ENCODE measurements around the gene PHF13. TPM values are rescaled to one million over a fixed set of nuclear protein-coding genes. Genes with fewer than 3 reads are reported as not detected.

The PHF13 gene
- total RNA-seq, 3 donors from 2014 or later (not counting 1 experiment from before 2014, with no cell fraction given): 7.3 to 14.2 (median 10.9) TPM

GRCh38 chr1:6574818-6575217, 38.7 kb upstream of the PHF13 start:
- H3K36me3 Mint-ChIP-seq: no peaks in the 10 kb centered on the region
- Histone ChIP-seq H3K4me3 (ENCODE audit: low read length) (no peak overlapping the region), H3K9me3 (ENCODE audit: control insufficient read depth, insufficient read depth, low read length) (no peaks in the 10 kb centered on the region), H3K36me3 (ENCODE audit: control insufficient read depth, insufficient read depth, low read length) (no peaks in the 10 kb centered on the region), H3K27ac (ENCODE audit: low read length) (no peak overlapping the region), H3K4me1 (ENCODE audit: control insufficient read depth, insufficient read depth, low read length) (peaks cover 8% of the 10 kb centered on the region), H3K27me3 (ENCODE audit: control insufficient read depth, insufficient read depth, low read length) (no peaks in the 10 kb centered on the region)
- DNase-seq (no peak), ATAC-seq (no peak)
- H3K27me3 Mint-ChIP-seq (ENCODE audit: low read depth in 2 of 2): peaks cover 6 to 7% of the 10 kb centered on the region in 2 donors
- H3K4me3 Mint-ChIP-seq: no peak overlapping the region
- intact Hi-C loops (cut with micrococcal nuclease): no loop called here
- peaks cover 0 to 10% of the 10 kb centered on the region in 2 donors for H3K4me1 Mint-ChIP-seq
- WGBS (ENCODE audit: insufficient coverage): 90% methylated on average over 14 of the region's 14 CpGs
- no peak overlapping the region for H3K27ac Mint-ChIP-seq
- H3K9me3 Mint-ChIP-seq: no peaks in the 10 kb centered on the region
- no peak for TF ChIP-seq CTCF (IDR thresholded peaks at IDR 0.05)

GRCh38 chr1:6577831-6578525, 35.6 kb upstream of the PHF13 start:
- Mint-ChIP-seq H3K27ac (peak overlapping the region; percentile 94 to 99), H3K4me3 (no peak overlapping the region)

GRCh38 chr1:6578624-6579373, 34.7 kb upstream of the PHF13 start:
- H3K27me3 Mint-ChIP-seq (ENCODE audit: low read depth in 2 of 2): no peaks in the 10 kb centered on the region
- intact Hi-C loops (cut with micrococcal nuclease): loop anchor here (1.0 kb wide), 1 partner anchor 23 kb away; no protein-coding TSS in a partner anchor
- DNase-seq (no peak), ATAC-seq (no peak)
- TF ChIP-seq CTCF (IDR thresholded peaks at IDR 0.05): no peak
- Histone ChIP-seq H3K27ac (ENCODE audit: low read length) (peak overlapping the region; percentile 82), H3K27me3 (ENCODE audit: control insufficient read depth, insufficient read depth, low read length) (no peaks in the 10 kb centered on the region), H3K4me1 (ENCODE audit: control insufficient read depth, insufficient read depth, low read length) (peaks cover 35% of the 10 kb centered on the region), H3K4me3 (ENCODE audit: low read length) (no peak overlapping the region), H3K36me3 (ENCODE audit: control insufficient read depth, insufficient read depth, low read length) (no peaks in the 10 kb centered on the region), H3K9me3 (ENCODE audit: control insufficient read depth, insufficient read depth, low read length) (no peaks in the 10 kb centered on the region)
- H3K4me3 Mint-ChIP-seq: peak overlapping the region; percentile 93
- peak overlapping the region; percentile 94 to 99 for H3K27ac Mint-ChIP-seq
- H3K4me1 Mint-ChIP-seq: peaks cover 8 to 35% of the 10 kb centered on the region in 2 donors
- no peaks in the 10 kb centered on the region for H3K36me3 Mint-ChIP-seq
- 92% methylated on average over 14 of the region's 14 CpGs for WGBS (ENCODE audit: insufficient coverage)
- H3K9me3 Mint-ChIP-seq: no peaks in the 10 kb centered on the region

More at GRCh38 chr1:6577831-6578525, 35.6 kb upstream of the PHF13 start:
- H3K9me3 Mint-ChIP-seq: no peaks in the 10 kb centered on the region
- intact Hi-C loops (cut with micrococcal nuclease): no loop called here
- H3K36me3 ChIP-seq (ENCODE audit: control insufficient read depth, insufficient read depth, low read length): no peaks in the 10 kb centered on the region
- peaks cover 0 to under 1% of the 10 kb centered on the region in 2 donors for H3K27me3 Mint-ChIP-seq (ENCODE audit: low read depth in 2 of 2)
- DNase-seq (no peak), ATAC-seq (no peak)
- H3K27ac ChIP-seq (ENCODE audit: low read length): no peak overlapping the region
- WGBS (ENCODE audit: insufficient coverage): 86% methylated on average over 6 of the region's 6 CpGs
- no peaks in the 10 kb centered on the region for H3K27me3 ChIP-seq (ENCODE audit: control insufficient read depth, insufficient read depth, low read length)
- no peak overlapping the region for H3K4me3 ChIP-seq (ENCODE audit: low read length)
- H3K9me3 ChIP-seq (ENCODE audit: control insufficient read depth, insufficient read depth, low read length): no peaks in the 10 kb centered on the region
- H3K4me1 Mint-ChIP-seq: peaks cover 8 to 35% of the 10 kb centered on the region in 2 donors
- no peaks in the 10 kb centered on the region for H3K36me3 Mint-ChIP-seq
- peaks cover 35% of the 10 kb centered on the region for H3K4me1 ChIP-seq (ENCODE audit: control insufficient read depth, insufficient read depth, low read length)
- TF ChIP-seq CTCF (IDR thresholded peaks at IDR 0.05): no peak
